ENCODE results near the gene ALDH2. TPM values are rescaled to one million over a fixed set of nuclear protein-coding genes. Genes with fewer than 3 reads are reported as not detected.

The ALDH2 gene
- total RNA-seq, 1 donor: 55.2 TPM

DNA sequence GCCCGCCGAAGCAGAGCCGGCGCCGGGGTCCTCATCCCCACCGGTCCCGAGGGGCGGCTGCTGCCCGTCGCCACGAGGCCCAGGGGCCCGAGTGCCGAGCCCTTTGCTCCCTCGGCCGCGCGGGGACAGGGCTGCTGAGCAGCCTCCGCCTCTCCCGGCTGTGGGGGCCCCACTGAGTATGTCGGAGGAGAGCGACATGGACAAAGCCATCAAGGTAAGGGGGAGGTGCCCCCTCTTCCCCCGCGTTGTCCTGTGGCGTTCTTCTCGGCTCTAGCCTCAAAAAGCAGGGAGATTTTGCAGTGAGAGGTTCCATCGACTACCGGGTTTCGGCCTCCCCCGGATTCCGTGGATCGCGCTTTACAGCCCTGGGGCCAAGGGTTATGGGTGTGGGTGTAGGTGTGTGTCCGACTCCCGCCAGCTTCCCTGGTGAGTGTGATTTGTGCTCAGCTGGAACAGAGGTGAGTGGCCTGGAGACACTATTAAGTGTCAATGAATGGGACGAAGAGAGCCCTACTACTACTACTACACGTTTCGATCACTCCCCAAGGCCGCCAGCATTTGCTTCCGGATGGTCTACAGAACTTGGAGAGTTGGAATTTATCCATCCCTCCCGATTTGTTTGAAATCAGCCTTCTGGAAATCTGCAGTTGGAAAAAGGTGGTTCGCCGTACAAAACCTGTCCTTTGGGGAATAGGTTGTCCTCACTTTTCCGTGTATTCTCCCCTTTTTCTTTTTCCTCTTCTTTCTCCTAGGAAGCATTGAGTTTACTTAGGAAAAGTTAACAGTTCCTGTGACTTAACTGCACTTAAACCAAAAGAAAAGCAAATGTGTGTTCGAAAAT, 76.0 kb downstream of the ALDH2 start:
- Histone ChIP-seq H3K27me3 (ENCODE audit: insufficient read depth, low read length) (no peaks in the 10 kb centered on the region), H3K4me3 (ENCODE audit: low read length) (peak overlapping the region; percentile 66), H3K4me1 (ENCODE audit: insufficient read depth, low read length) (peaks cover 38% of the 10 kb centered on the region), H3K9me3 (ENCODE audit: low read depth, low read length) (no peaks in the 10 kb centered on the region)

GRCh38 chr12:111846016-111846415, 79.3 kb downstream of the ALDH2 start:
- Histone ChIP-seq H3K4me3 (ENCODE audit: low read length) (no peak overlapping the region), H3K4me1 (ENCODE audit: insufficient read depth, low read length) (peaks cover 28% of the 10 kb centered on the region), H3K27me3 (ENCODE audit: insufficient read depth, low read length) (no peaks in the 10 kb centered on the region), H3K9me3 (ENCODE audit: low read depth, low read length) (no peaks in the 10 kb centered on the region)

DNA sequence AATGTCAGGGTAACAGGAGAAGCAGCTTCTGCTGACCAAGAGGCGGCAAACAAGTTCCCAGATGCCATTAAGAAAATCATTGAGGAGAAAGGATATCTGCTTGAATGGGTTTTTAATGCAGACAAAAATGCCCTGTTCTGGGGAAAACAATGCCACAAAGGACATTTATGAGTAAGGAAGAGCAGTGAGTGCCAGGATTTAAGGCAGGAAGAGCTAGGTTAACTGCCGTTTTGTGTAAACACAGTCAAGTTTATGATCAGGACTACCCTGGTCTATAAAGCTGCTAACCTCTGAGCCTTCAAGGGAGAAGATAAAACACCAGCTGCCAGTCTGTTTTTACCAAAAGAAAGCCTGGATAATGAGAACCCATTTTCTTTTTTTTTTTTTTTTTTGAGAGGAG, 83.8 kb downstream of the ALDH2 start:
- no peaks in the 10 kb centered on the region for H3K27me3 ChIP-seq (ENCODE audit: insufficient read depth, low read length)
- H3K9me3 ChIP-seq (ENCODE audit: low read depth, low read length): no peaks in the 10 kb centered on the region
- H3K4me3 ChIP-seq (ENCODE audit: low read length): no peak overlapping the region
- H3K4me1 ChIP-seq (ENCODE audit: insufficient read depth, low read length): no peaks in the 10 kb centered on the region

DNA sequence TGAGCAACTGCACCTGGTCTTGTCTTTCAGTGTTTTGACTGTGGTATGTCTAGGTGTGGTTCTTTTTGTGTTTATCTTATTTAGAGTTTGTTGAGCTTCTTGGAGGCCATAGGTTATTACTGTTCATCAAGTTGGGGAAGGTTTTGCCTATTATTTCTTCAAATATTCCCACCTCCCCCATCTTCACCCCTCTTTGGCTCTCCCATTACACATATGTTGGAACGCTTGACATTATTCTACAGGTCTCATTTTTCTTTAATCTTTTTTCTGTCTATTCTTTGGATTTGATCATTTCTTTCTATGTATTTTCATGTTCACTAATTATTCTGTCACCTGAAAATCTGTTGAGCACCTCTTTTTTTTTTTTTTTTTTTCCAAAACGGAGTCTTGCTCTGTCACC, 91.5 kb downstream of the ALDH2 start:
- H3K4me3 ChIP-seq (ENCODE audit: low read length): no peak overlapping the region
- peaks cover 4% of the 10 kb centered on the region for H3K4me1 ChIP-seq (ENCODE audit: insufficient read depth, low read length)
- H3K27me3 ChIP-seq (ENCODE audit: insufficient read depth, low read length): no peaks in the 10 kb centered on the region
- H3K9me3 ChIP-seq (ENCODE audit: low read depth, low read length): no peaks in the 10 kb centered on the region

DNA sequence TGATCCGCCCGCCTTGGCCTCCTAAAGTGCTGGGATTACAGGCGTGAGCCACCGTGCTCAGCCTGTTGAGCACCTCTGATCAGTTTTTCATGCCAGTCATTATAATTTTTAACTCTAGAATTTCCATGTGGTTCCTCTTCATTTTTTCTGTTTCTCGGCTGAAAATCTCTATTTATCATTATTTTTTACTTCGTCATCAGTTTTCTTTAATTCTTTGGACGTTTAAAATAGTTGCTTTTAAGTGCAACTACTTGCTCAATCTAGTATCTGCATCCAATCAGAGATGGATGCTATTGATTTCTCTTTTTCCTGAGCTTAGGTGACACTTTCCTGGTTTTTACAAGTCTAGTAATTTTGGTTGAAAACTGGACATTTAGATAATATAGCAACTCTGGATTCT, 92.0 kb downstream of the ALDH2 start:
- Histone ChIP-seq H3K4me1 (ENCODE audit: insufficient read depth, low read length) (peaks cover 4% of the 10 kb centered on the region), H3K4me3 (ENCODE audit: low read length) (no peak overlapping the region)

DNA sequence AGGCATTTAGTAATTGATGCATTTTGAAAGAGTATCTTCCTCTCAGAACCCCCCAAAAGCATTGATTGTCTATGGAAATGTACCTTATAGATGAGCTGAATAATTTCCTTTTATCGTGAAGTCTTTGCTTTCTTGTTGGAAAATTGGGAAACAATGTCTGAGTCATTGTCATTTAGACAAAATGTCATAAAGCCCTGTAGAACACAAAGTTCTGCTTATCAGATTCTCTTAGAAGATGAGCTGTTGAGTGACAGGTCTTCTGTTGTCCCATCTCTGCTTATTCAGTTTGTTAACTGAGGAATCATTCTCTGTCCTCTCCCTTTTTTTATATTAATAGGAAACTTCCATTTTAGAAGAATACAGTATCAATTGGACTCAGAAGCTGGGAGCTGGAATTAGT, 98.2 kb downstream of the ALDH2 start:
- Histone ChIP-seq H3K4me3 (ENCODE audit: low read length) (no peak overlapping the region), H3K4me1 (ENCODE audit: insufficient read depth, low read length) (peaks cover 4% of the 10 kb centered on the region), H3K27me3 (ENCODE audit: insufficient read depth, low read length) (no peaks in the 10 kb centered on the region), H3K9me3 (ENCODE audit: low read depth, low read length) (no peaks in the 10 kb centered on the region)

More for the DNA sequence above, 92.0 kb downstream of the ALDH2 start:
- no peaks in the 10 kb centered on the region for H3K9me3 ChIP-seq (ENCODE audit: low read depth, low read length)
- H3K27me3 ChIP-seq (ENCODE audit: insufficient read depth, low read length): no peaks in the 10 kb centered on the region

Other genes with a start within 250 kb of the ALDH2 start
- gene ATXN2, start 167.6 kb upstream of the ALDH2 start, total RNA-seq: 10.0 TPM
- gene BRAP, start 81.0 kb upstream of the ALDH2 start, total RNA-seq: 35.6 TPM
- gene ACAD10, start 80.9 kb upstream of the ALDH2 start, total RNA-seq: 13.4 TPM
- 44.3 TPM for gene MAPKAPK5, start 75.3 kb downstream of the ALDH2 start, total RNA-seq
- gene TMEM116, start 246.2 kb downstream of the ALDH2 start, total RNA-seq: 9.4 TPM
- 115 TPM for gene ERP29, start 246.5 kb downstream of the ALDH2 start, total RNA-seq

Measured in mononuclear cell (primary cell).